Esophagus muscularis mucosa (tissue), 4 donors: ENCODE measurements around the gene PRKCE. TPM values are rescaled to one million over a fixed set of nuclear protein-coding genes. Genes with fewer than 3 reads are reported as not detected.

ENCODE experiments used
- DNase-seq: peaks from one replicate; pipeline ENCODE4 v3.0.0-alpha.2; 2017; ENCODE audit errors: extremely low spot score
- H3K27ac ChIP-seq, 4 donors: fragments of 200-600 bp; sonication (generic); replicated peaks in 1 of 4; 1 replicate in 3 of 4; 2 replicates in 1 of 4; pipeline ENCODE4 v1.5.1; 2016 to 2019; ENCODE audit warnings: mild to moderate bottlenecking in 1 of 4
- H3K27me3 ChIP-seq, 4 donors: fragments of 200-600 bp; sonication (generic); one replicate each; pipeline versions ENCODE4 v1.5.1 to v1.6.0; 2016 to 2019
- H3K36me3 ChIP-seq, 4 donors: fragments of 200-600 bp; sonication (generic); one replicate each; pipeline ENCODE4 v1.5.1; 2016 to 2019
- H3K4me1 ChIP-seq, 4 donors: fragments of 200-600 bp; sonication (generic); one replicate each; pipeline ENCODE4 v1.5.1; 2016 to 2019
- H3K4me3 ChIP-seq, 4 donors: fragments of 200-600 bp; sonication (generic); 1 replicate in 2 of 4; 2 replicates in 2 of 4; pipeline ENCODE4 v1.5.1; 2016 to 2019; ENCODE audit warnings: mild to moderate bottlenecking in 4 of 4, moderate library complexity in 1 of 4
- H3K9me3 ChIP-seq, 4 donors: fragments of 200-600 bp; sonication (generic); 1 replicate in 3 of 4; 2 replicates in 1 of 4; pipeline ENCODE4 v1.5.1; 2016 to 2019
- EP300 ChIP-seq: sonication (generic); formaldehyde crosslinking; IDR thresholded peaks from one replicate; pipeline ENCODE4 v1.6.1; 2017; ENCODE audit warnings: antibody characterized with exemption
- POLR2A ChIP-seq: fragments of 450-650 bp; IDR thresholded peaks from one replicate; pipeline ENCODE4 v1.6.1; 2017; ENCODE audit warnings: antibody characterized with exemption, moderate library complexity, mild to moderate bottlenecking, low read depth
- POLR2AphosphoS5 ChIP-seq, 2 donors: sonication (generic); formaldehyde crosslinking; IDR thresholded peaks; one replicate each; pipeline ENCODE4 v1.6.1; 2017; ENCODE audit warnings: antibody characterized with exemption in 2 of 2
- WGBS: methylation state at CpG from one replicate; pipeline ENCODE4 v1.1.5; 2018; 5-methylcytosine and 5-hydroxymethylcytosine counted together
- intact Hi-C: fragments of 100-400 bp; cut with DNase I; formaldehyde crosslinking; loops from one replicate; pipeline ENCODE4 v1.15.1; 2023
- total RNA-seq, 4 donors: library from RNA; depleted of rRNA; stranded (reverse); fragments of >200 nt; gene quantifications; one replicate each; pipeline versions ENCODE4 v1.1.0 to v1.2.1, GENCODE V29; 2016
- TF ChIP-seq, protein P1 (sequence below), 3 experiments: fragments of 200-600 bp in 2 of 3; fragments of 450-650 bp in 1 of 3; sonication (generic) in 2 of 3; IDR thresholded peaks; one replicate each; pipeline ENCODE4 v1.5.1; 2017 to 2019; ENCODE audit warnings: antibody characterized with exemption in 3 of 3, mild to moderate bottlenecking in 2 of 3, moderate library complexity in 1 of 3

PRKCE gene
- total RNA-seq, 4 donors from 2014 or later: 11.6 to 21.1 (median 13.0) TPM

DNA sequence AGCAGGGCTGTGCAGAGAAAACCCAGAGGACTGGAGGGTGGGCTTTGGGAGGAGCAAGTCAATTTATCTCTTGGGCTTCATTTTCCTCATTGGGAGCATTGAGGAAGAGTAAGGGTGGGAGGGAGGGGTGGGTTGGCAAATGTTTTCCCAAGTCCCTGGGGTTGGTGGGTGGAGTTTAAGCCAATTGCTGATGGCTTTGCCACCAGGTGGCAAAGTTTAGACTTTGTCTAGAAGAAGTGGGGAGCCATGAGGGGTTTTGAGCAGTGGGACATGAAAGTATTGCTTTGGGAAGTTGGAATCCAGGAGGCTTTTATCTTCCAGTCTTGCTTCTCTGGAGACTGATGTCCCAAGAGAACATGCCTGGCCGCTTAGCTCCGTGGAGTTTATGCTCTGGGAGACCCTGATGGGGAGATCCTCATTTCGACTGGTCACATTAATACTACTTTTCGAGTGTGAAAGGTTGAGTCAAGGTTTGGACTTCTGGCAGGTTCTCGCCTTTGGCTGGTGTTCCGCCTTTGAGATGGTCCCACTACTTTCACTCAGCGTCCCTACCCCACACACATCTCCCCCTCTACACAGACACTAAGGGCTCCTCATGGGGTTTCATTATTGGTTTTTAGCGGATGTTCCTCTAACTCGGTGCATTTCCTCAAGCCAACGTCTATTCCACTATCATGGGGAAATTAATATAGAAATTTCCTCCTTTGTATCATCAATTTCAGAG is 126.7 kb downstream of the PRKCE start:
- intact Hi-C loops: loop anchor here (2.0 to 5.0 kb wide), 2 partner anchors 135 to 159 kb away; no protein-coding TSS in a partner anchor
- DNase-seq: no peak
- no peaks in the 10 kb centered on the region for H3K27me3 ChIP-seq
- TF ChIP-seq, protein P1, sequence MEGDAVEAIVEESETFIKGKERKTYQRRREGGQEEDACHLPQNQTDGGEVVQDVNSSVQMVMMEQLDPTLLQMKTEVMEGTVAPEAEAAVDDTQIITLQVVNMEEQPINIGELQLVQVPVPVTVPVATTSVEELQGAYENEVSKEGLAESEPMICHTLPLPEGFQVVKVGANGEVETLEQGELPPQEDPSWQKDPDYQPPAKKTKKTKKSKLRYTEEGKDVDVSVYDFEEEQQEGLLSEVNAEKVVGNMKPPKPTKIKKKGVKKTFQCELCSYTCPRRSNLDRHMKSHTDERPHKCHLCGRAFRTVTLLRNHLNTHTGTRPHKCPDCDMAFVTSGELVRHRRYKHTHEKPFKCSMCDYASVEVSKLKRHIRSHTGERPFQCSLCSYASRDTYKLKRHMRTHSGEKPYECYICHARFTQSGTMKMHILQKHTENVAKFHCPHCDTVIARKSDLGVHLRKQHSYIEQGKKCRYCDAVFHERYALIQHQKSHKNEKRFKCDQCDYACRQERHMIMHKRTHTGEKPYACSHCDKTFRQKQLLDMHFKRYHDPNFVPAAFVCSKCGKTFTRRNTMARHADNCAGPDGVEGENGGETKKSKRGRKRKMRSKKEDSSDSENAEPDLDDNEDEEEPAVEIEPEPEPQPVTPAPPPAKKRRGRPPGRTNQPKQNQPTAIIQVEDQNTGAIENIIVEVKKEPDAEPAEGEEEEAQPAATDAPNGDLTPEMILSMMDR (IDR thresholded peaks at IDR 0.05): no peak
- TF ChIP-seq POLR2AphosphoS5 (IDR thresholded peaks at IDR 0.05) (no peak), EP300 (no peak), POLR2A (no peak)
- peaks cover 6 to 71% (median 43%) of the 10 kb centered on the region in 4 donors for H3K4me1 ChIP-seq
- no peaks in the 10 kb centered on the region for H3K36me3 ChIP-seq
- H3K27ac ChIP-seq: no peak overlapping the region
- H3K4me3 ChIP-seq: no peak overlapping the region
- WGBS: 76% methylated on average over 10 of the region's 10 CpGs
- no peaks in the 10 kb centered on the region for H3K9me3 ChIP-seq

DNA sequence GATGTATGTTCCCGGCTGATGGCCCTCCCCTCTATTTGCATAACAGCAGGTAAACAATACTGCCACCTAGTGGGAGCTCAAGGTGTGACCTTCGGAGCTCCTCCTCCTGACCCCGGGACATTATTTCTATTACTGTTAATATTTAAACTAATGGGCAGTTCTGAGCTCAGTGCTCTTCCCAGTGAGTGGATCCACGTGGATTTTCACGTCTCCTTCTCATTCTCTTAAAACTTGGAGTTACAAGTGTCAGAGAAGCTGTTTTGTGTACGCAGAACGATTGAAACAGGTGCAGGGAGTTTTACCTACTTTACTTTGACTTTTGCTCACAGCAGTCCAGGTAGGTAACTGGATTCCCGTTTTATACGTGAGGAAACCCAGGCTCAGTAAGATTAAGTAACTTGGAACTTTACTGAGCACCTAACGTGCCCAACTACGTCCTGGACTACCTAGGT is 127.3 kb downstream of the PRKCE start:
- TF ChIP-seq, protein P1 (IDR thresholded peaks at IDR 0.05): peak; percentile 77 to 82 (median 79)
- no peak for TF ChIP-seq POLR2A
- TF ChIP-seq EP300: no peak
- TF ChIP-seq POLR2AphosphoS5 (IDR thresholded peaks at IDR 0.05): peak in 1 of 2 donors; percentile 6

DNA sequence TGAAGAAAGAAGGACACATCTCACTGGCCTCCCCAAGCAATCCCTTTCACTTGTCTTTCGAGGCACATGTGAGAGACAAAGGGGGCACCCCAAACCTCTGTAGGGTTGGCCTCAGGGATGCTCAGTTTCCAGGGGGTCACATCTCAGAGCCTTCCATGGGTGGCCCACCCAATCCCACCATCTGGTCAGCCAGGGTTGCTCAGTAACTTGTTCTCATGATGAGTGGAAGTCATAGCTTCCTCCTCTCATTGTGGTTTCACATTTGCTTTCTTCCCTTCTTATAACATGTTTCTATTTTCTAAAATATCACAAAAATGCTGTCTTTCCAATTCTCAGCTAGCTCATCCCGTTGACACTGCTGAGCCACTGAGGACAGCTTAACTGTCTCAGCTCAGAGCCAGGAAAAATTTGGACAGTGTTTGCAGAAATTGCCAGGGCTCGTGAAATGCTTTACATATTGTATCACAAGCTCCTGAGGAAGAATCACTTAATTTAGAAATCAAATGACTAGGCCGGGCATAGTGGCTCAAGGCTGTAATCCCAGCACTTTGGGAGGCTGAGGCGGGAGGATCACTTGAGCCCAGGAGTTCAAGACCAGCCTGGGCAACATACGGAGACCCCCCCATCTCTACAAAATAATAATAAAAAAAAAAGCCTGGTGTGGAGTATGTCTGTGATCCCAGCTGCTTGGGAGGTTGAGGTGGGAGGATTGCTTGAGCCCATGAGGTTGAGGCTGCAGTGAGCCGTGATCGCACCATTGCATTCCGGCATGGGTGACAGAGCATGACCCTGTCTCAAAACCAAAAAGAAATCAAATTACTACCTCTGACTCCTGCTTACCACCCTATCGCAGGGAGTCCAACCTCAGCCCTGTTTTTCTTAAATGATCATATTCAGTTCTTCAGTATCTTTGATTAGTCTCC is 129.3 kb downstream of the PRKCE start:
- WGBS: 73% methylated on average over 10 of the region's 10 CpGs
- Histone ChIP-seq H3K27me3 (no peaks in the 10 kb centered on the region), H3K4me3 (no peak overlapping the region), H3K36me3 (no peaks in the 10 kb centered on the region), H3K9me3 (no peaks in the 10 kb centered on the region), H3K4me1 (peaks cover 0 to 61% (median 46%) of the 10 kb centered on the region in 4 donors), H3K27ac (peak overlapping the region in 1 of 4 donors; percentile 32)
- no peak for DNase-seq
- intact Hi-C loops: no loop called here
- no peak for TF ChIP-seq POLR2AphosphoS5 (IDR thresholded peaks at IDR 0.05)
- TF ChIP-seq POLR2A: no peak
- TF ChIP-seq EP300: no peak
- TF ChIP-seq, protein P1 (IDR thresholded peaks at IDR 0.05): no peak

More for the DNA sequence above, 127.3 kb downstream of the PRKCE start:
- no peak overlapping the region for H3K4me3 ChIP-seq
- no peaks in the 10 kb centered on the region for H3K27me3 ChIP-seq
- H3K27ac ChIP-seq: no peak overlapping the region
- WGBS: 72% methylated on average over 11 of the region's 11 CpGs
- H3K36me3 ChIP-seq: no peaks in the 10 kb centered on the region
- intact Hi-C loops: loop anchor here (2.0 to 5.0 kb wide), 2 partner anchors 136 to 159 kb away; no protein-coding TSS in a partner anchor
- no peak for DNase-seq
- no peaks in the 10 kb centered on the region for H3K9me3 ChIP-seq
- peaks cover 6 to 71% (median 49%) of the 10 kb centered on the region in 4 donors for H3K4me1 ChIP-seq

DNA sequence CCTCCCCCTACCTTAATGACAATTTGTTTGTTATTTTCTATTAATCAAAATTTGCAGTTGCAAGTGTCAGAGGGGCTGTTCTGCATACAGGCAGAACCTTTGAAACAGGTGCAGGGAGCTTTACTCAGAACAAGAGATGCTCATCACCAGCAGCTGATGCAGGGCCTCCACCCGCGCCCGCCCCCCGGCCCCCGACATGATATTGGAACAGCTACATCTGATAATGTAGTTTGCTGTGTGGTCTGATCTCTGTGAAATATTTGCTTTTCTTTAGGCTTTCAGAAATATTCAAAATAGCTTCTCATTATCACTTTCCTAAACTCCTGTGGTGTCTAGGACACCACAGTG is 130.0 kb downstream of the PRKCE start:
- no peaks in the 10 kb centered on the region for H3K27me3 ChIP-seq
- H3K4me1 ChIP-seq: peaks cover 0 to 55% (median 41%) of the 10 kb centered on the region in 4 donors
- TF ChIP-seq POLR2AphosphoS5 (IDR thresholded peaks at IDR 0.05) (no peak), EP300 (no peak), POLR2A (no peak)
- TF ChIP-seq, protein P1 (IDR thresholded peaks at IDR 0.05): no peak
- no peak overlapping the region for H3K27ac ChIP-seq
- no peaks in the 10 kb centered on the region for H3K9me3 ChIP-seq
- no peak for DNase-seq
- intact Hi-C loops: no loop called here
- WGBS: 96% methylated on average over 5 of the region's 5 CpGs
- no peak overlapping the region for H3K4me3 ChIP-seq
- H3K36me3 ChIP-seq: no peaks in the 10 kb centered on the region
